Hippocampal formation (tissue), 2 donors: ENCODE results near the gene C1orf87.

Source experiments
- DNase-seq, 2 donors: peaks; one replicate each; lab custom pipeline; 2025; lab: John Stamatoyannopoulos, UW

The C1orf87 gene, protein sequence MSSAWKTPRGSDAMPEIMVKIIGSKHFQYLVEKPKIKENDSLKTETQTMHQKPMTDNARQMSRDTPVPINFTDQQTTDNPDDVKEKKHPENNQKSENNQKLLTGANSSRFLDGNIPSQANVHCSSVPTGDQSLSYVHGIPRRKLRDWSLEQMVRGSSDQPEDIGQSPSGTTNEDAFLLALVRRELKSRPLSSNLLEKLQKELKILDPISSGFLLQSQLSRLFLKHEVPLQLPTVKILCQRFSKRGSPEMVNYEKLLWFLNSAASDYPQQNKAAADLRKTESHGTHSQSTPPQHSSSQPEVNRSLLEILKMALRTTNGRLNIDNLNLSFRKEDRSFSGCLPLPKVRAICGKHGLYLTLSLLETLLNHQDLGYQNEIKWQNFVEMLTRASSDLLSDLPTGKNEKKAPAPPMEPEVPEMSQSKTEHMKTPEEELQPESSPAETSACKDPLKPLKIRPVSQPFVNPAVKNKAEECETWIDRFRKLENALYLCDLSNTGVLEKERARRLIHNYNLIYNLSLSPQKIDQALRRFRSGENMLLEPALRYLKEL

DNA sequence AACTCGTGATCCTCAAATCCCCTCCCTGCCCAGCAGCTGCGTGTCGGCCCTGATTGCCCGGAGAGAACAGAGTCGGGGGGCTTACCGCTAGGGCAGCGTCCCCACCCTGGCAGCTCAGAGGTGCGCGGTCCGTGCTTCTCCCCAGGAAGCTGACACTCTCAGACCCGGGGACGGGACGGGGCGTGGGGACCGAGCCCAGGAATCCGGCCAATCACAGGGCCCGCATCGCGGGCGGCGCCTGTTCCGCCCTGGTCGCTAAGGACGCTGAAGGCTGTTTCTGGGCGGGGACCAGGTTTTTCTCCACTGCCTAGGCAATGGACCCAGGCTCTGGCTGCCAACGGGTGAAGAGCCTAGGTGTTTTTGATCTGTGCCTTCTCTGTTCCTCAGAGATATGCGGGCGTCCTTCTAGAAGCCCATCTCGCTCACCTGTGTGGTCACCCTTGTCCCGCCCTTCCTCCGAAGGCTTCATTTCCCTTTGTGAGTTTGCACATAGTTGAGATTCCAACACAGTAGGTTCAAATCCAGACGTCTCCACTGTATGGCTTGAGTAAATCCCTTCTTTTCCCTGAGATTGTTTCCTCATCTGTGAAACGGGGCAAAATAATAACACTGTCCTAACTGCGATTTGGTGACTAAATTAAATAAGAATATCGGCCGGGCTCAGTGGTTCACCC, at the start of gene C1orf87:
Gene C1orf87, minus strand, starts transcription at position 166 of the 674 bp plus-strand sequence. CDS start 1,127 bp downstream, outside the sequence.
- no peak for DNase-seq

DNA sequence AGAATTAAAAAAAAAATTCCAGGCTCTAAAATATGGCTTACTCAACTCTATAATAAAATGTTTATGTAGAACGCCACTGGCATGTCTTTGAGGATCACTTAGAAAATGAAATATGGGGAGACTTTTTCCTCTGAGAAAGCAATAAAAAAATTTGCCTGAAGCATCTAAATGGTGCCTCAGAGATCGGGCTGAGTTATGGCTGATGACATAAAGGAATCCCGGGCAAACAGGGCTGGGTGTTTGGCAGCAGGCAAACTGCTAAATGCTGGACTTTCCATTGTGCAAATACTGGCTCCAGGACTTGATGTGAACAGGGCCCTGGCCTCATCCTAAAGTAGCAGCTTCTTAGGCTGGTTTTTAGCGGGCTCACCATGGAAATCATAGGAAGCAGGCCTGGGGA, 44.5 kb upstream of the C1orf87 start:
- DNase-seq = no peak

DNA sequence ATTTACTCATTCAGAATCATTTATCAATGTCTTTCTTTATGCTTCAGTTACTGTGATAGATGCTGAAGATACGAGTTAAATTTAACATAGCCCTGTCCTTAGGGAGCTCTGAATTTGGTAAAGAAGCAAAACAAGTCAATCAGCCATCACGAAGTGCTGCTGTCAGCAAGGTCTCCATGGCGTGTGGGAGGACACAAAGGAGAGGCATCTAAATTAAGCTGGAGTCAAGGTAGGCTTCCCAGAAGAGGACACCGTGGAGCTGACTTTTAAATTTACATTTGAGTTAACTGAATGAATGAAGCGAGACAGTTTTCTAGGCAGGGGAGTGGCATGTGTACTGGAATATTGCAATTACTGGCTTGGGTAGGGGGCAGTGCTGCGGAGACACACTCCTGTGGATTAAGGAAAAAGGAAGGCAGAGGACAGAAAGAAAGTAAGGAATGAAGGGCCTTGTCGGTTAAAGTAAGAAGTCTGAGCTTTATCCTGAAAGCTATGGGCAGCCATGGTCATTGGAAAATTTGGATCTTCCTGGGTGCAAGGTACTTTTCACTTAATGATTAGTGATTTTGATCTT, 41.3 kb upstream of the C1orf87 start:
- no peak for DNase-seq

DNA sequence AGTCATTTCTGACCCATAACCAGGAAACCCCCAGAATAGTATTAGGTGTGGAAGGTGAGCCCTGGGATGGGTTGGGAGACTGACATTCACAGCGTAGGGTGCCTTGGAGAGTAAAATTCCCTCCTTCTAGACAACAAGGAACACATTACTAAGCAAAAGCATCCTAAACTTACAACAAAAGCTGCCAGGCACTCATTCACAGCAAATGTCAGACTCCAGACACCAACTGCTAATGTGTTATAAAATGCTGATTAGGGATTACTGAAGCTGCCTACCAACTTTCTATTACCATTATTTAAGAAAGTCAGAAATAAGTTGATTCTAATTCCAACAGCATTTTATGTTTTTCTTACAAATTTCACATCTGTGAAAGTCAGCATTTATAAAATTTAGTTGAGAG, 40.0 kb upstream of the C1orf87 start:
- no peak for DNase-seq

DNA sequence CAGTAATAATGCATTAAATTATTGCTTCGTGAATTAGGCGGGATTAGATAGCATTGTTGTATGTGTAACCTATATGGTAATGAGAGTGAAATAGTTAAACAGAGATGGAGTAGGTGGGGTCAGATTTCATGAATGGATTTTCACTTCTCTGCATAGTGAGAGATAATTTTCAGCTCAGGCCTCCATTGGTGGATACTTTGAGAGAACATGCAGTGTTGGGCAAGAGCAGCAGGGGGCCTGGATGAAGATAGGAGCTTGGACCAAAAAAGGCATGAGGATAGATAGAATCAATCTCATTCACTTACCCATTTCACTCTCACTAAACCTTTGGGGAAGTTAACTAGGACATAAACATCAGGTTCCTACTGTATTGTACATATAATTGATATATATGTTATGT, 39.5 kb upstream of the C1orf87 start:
- no peak for DNase-seq

DNA sequence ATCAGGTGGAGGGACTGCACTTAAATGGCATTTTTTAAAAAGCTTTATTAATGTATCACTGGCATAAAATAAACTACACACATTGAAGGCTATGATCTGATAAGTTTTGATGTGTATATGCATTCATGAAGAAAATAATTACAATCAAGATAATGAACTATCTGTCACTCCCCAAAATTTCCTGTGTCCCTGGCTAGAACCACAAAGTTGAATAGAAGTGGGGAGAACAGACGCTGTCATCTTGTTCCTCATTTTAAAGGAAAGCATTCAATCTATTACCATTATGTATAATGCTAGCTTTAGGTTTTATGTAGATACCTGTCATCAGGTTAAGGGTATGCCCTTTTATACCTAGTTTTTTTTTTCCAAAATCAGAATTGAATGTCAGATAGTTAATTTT, 38.1 kb upstream of the C1orf87 start:
- no peak for DNase-seq

DNA sequence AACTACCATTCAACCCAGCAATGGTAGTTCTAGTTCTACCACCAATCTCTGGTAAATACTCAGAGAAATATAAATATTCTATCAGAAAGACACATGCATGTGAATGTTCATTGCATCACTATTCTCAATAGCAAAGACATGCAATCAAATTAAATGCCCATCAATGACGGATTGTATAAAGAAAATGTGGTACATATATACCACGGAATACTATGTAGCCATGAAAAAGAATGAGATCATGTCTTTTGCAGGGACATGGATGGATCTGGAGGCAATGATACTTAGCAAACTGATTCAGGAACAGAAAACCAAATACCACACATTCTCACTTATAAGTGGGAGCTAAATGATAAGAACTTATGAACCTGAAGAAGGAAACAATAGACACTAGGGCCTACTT, 37.5 kb upstream of the C1orf87 start:
- no peak for DNase-seq

DNA sequence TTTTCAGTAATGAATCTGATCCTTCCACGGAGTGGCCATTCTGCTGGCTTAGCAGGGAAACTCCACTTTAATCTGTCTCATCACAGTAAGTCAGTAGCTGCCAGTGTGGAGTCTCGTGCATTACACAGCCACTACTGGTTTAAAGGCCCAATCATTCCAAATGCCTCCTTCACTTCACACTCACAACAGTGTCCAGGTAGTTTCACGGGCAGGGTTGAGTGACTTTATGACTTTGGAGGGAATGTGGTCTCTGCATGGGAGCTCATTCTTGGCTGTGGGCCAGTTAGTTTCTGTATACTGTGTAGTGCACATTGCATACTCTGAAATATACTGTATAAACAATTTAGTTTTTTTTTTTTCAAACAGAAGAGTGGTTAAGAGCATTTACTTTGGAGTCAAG, 34.6 kb upstream of the C1orf87 start:
- DNase-seq = no peak

DNA sequence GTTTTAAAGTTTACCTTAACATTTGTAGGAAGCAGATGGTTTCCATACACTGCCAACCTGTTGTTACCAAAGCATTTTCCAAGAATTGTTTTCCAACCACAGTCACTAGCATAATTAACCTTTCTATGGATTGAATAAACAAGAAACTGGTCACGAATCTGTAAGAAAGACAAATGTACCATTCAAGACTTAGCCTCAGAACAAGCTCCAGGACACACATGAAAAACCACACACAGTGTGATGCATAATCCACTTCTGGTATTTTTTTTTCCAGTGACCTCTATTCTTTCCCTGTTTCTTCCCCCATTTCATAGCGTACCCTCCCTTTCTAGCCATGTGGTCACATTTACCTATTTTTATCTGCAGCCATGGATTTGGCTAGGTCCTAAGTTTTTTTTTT, 29.6 kb upstream of the C1orf87 start:
- no peak for DNase-seq

DNA sequence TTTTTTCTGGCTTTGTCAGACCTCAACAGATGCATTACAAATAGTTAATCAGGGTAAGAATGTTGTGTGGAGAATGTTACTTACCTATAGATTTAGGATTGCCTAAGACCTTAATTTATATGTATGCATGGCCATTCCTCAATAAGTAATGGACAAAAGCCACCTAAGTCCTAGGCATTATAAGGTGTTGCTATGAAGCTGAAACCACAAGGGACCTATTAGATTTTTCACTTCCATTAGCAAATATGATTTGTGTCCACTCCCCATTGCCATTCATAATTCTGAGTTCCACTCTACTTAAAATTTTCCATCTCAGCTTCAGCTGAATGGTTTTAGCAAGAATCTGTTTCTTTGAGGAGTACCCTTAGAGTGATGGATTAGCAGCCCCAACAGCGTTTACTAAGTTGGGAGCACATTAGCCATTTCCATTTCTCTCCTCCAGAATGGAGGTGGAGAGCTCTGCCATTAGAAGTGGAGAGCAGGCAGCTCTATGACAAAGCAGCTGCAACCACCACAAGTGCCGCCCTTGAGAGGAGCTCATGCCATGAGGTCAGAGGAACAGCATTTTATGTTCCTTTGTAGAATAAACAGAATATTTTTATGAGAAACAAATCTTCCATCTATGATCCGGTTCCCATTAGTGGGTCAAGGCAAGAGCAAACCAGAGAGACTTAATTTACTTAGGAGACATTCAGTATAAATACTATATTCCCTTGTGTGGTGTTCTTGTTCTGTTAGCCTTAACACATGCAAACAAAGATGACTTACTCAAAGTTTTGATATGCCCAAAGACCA, 28.9 kb upstream of the C1orf87 start:
- DNase-seq = no peak

DNA sequence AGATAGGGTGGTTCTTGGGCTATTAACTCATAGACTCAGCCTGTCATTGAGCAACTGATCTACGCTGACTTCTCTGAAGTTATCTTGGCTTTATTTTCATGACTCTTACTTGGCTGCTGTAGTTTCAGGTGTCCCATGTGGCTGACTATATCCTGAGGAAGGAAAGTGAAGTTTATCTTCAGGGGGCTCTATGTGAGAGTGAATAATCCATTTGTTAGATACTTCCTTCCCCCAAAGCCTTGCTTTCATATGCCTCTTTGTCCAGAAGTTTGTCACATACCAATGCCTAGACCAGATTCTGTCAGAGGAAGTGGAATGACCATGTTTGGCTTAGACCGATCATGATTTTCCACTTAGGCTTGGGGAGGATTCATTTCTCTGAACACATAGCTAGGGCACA, 27.9 kb upstream of the C1orf87 start:
- no peak for DNase-seq

DNA sequence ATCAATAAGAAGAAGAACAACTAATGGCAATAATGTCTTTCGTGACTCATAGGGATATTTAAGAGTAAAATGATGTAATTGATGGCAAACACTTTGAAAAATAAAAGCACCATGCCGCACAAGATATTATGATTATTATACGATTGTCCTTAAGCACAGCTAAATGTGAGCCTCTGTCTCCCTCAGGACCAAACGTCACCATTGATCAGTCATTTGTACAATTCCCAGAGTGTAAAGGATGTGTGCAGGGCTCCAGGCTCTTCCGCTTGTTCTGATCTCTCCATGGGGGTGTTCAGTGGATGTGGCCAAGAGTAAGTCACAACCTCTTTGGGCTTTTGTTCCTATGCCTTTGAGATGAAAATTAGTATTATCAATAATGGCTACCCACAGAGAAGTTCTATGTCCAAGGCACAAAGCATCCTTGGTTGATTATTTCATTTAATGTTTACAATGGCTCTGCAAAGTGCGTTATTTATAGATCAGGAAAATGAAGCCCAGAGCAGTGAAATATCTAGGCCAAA, 17.7 kb upstream of the C1orf87 start:
- no peak for DNase-seq

DNA sequence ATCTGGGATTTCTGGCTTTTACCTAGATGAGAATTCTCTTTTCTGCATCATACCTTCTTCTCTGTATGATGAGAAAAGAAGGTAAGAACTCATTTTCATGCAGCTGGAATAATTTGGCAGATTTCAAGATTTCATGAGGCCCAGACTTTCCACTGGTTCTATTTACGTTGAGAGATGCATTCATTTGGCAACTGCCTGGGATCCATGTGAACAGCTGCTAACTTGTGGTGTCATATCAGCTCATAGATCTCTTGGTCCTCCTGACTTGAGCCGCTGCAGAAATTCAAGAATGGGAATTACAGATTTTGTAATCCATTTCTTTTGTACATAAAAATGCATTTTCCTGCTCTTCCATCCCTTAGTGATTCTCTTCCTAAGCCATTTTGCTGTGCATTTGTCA, 17.1 kb upstream of the C1orf87 start:
- DNase-seq = no peak

DNA sequence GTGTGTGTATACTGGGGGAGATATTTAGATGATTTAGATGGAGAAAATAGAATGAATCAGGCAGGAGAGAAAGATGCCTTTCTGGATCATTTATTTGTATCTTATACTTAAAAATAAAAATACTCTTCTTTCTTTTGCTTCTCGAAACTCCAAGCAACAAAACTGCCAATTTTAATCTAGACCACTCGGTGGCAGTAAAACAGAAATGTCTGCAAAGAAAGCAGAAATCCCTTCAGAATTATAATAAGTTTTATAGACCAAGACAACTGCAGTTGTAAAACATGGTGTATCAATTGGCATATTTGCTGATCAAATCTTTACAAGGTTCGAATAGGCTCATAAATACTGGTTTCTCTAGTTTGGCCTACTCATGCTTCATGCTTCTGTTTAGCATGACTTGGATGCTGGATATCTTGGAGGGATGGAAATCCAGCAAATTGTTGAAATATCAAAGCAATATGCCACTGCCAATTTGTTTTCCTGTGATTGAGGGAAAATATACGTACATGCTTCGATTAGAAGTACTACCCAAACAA, 15.1 kb upstream of the C1orf87 start:
- DNase-seq = no peak

DNA sequence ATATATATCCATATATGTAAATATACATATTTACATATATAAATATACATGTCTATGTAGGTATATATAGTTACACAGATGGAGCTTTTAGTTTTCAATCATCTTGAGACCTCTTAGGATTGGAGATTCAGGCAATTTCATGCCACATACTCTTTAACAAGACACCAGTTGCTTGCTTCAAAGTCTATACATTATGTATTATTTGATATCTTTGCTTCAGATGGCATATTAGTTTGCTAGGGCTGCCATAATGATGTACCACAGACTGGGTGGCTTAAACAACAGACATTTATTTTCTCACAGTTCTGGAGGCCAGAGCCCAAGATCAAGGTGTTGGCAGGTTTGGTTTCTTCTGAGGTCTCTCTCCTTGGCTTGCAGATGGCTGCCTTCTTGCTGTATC, 14.1 kb upstream of the C1orf87 start:
- DNase-seq = no peak

DNA sequence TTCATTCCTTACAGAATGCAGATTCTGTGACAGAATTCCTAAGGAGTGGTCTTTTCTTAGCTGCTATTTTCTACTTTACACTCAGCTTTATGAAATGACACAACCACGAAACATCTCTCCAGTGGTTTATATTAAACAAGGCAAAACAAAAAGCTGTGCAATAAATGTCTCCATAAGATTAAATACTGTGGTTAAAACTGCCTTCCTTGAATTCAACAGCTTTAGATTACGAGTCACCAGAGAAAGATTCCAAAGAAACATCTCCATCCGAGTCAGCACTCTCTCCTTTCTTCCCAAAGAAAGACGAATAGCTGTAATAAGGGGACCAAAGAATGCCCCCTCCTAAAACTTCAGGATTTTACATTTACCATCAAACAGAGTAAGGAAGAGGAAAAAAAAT, 4.6 kb upstream of the C1orf87 start:
- DNase-seq = no peak

DNA sequence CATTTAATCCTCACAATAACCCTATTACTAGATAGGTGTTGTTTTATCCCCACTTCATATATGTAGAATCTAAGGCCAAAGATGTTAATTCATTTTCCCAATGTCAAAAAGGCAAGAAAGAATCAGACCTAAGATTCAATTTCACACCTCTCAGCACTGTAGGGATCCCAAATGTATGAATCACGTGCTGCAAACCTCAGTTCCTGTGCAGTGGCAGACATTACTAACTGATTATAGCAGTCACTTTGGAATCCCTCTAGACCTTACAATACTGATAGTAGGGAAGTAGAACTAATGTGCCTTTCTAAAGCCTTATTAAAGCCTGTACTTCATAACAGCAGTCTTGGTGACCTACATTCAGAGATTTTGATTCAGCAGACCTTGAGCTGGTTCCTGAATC, 2.3 kb downstream of the C1orf87 start:
- no peak for DNase-seq

DNA sequence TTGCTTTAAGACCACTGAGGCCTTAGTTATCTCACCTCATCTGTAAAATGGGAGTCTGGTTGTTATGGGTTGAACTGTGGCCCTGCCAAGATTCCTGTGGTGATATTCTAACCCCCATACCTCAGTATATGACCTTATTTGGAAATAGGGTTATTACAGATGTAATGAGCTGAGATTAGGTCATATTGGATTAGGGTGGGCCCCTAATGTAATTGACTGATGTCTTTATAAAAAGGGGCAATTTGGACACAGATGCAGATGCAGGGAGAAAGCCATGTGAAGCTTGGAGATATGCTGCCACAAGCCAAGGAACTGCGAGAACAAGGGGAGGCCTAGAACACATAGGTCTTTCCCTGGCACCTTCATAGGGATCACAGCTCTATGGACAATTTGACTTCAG, 3.9 kb downstream of the C1orf87 start:
- no peak for DNase-seq

DNA sequence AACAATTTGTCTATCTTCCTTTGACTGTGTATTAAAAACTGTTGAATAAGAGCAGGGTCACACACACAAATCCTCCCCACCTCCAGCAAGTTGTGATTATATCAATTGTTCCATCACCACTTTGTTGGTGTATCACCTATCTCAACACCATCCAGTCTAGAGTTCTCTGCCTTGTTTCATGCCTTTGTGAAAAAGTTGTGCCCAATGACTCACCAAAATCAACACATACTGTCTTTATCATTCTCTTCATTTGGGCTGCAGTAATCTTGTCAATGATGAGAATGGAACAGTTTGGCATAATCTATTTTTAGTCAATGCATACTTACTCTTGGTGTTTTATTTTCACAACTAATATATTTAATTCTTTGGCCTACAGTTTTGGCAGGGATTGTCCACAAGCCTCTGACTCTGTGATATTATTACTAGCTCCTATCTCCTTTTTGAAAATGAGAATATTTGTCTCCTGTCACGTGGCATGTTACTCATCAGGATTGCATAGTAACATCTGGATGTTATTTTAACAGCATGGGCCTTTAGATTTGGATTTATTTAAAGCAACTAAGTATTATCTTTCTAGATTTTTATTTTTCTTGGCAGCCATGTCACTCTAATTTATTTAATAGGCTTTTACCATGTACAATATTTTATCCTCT, 5.1 kb downstream of the C1orf87 start:
- DNase-seq = no peak

DNA sequence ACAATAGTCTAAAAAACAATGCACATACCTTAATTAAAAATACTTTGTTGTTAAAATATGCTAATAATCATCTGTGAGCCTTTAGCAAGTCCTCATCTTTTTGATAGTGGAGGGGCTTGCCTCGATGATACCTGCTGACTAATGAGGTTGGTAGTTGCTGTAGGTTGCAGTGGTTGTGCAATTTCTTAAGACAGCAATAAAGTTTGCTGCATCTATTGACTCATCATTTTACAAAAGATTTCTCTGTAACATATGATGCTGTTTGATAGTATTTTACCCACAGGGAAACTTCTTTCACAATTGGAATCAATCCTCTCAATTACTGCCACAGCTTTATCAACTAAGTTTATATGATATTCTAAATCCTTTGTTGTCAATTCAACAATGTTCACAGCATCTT, 7.6 kb downstream of the C1orf87 start:
- no peak for DNase-seq

DNA sequence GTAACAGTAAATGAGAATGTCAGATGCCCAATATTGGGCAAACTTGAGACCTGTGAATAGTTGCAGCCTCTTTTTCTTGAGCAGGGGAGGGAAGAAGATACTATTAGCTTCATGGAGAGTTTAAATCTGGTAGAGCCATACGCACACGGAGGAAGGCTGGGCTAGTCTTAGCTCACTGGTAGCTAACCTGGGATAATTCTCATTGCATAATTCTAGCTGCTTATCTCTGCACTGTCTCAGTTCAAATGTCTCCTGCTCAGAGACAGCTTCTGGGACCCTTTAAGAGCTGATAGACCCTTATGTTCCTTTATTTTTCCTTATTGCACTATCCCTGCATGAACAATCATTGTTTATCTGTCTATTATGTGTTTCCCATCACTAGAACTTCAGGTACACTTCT, 8.4 kb downstream of the C1orf87 start:
- DNase-seq = no peak
